ENCODE measurements around the gene KREMEN2. TPM values are rescaled to one million over a fixed set of nuclear protein-coding genes. Genes with fewer than 3 reads are reported as not detected.

The KREMEN2 gene
- polyA plus RNA-seq, 1 donor from 2014 or later: 1.5 TPM

GRCh38 chr16:2952679-2953078 lies 11.4 kb upstream of the KREMEN2 start:
- H3K27ac Mint-ChIP-seq: no peak overlapping the region

GRCh38 chr16:2953706-2954627 lies 10.1 kb upstream of the KREMEN2 start:
- H3K27ac Mint-ChIP-seq: peak overlapping the region; percentile 32 to 76 (median 74)
- H3K4me1 Mint-ChIP-seq: peaks cover 2 to 12% (median 4%) of the 10 kb centered on the region in 3 donors
- H3K36me3 Mint-ChIP-seq: no peaks in the 10 kb centered on the region
- peaks cover 31% of the 10 kb centered on the region for H3K27me3 Mint-ChIP-seq
- peak overlapping the region in 1 of 4 donors; percentile 9 for H3K4me3 Mint-ChIP-seq
- H3K9me3 Mint-ChIP-seq: no peaks in the 10 kb centered on the region

More at GRCh38 chr16:2952679-2953078, 11.4 kb upstream of the KREMEN2 start:
- Mint-ChIP-seq H3K9me3 (no peaks in the 10 kb centered on the region), H3K27me3 (peaks cover 27% of the 10 kb centered on the region), H3K4me3 (no peak overlapping the region), H3K36me3 (no peaks in the 10 kb centered on the region), H3K4me1 (peaks cover 2 to 12% (median 4%) of the 10 kb centered on the region in 3 donors)

- H3K4me3 Mint-ChIP-seq: no peak overlapping the region
- H3K27me3 Mint-ChIP-seq: peaks cover 35% of the 10 kb centered on the region
- peaks cover 2 to 12% (median 4%) of the 10 kb centered on the region in 3 donors for H3K4me1 Mint-ChIP-seq
- no peaks in the 10 kb centered on the region for H3K9me3 Mint-ChIP-seq
- no peaks in the 10 kb centered on the region for H3K36me3 Mint-ChIP-seq
- no peak overlapping the region for H3K27ac Mint-ChIP-seq
These were observed 9.3 kb upstream of the KREMEN2 start for GRCh38 chr16:2954656-2955381.

GRCh38 chr16:2955438-2955778 lies 8.7 kb upstream of the KREMEN2 start:
- no peak overlapping the region for H3K27ac Mint-ChIP-seq
- no peaks in the 10 kb centered on the region for H3K36me3 Mint-ChIP-seq
- peaks cover 35% of the 10 kb centered on the region for H3K27me3 Mint-ChIP-seq
- H3K4me3 Mint-ChIP-seq: no peak overlapping the region
- no peaks in the 10 kb centered on the region for H3K9me3 Mint-ChIP-seq
- H3K4me1 Mint-ChIP-seq: peaks cover 2 to 12% (median 4%) of the 10 kb centered on the region in 3 donors

GRCh38 chr16:2955779-2956578 lies 8.1 kb upstream of the KREMEN2 start:
- Mint-ChIP-seq H3K4me3 (no peak overlapping the region), H3K27me3 (peaks cover 38% of the 10 kb centered on the region), H3K36me3 (no peaks in the 10 kb centered on the region), H3K9me3 (no peaks in the 10 kb centered on the region), H3K27ac (no peak overlapping the region), H3K4me1 (peaks cover 2 to 12% (median 4%) of the 10 kb centered on the region in 3 donors)

- peaks cover 39% of the 10 kb centered on the region for H3K27me3 Mint-ChIP-seq
- H3K36me3 Mint-ChIP-seq: no peaks in the 10 kb centered on the region
- H3K27ac Mint-ChIP-seq: peak overlapping the region in 1 of 3 donors; percentile 48
- H3K4me1 Mint-ChIP-seq: peaks cover 2 to 12% (median 4%) of the 10 kb centered on the region in 3 donors
- H3K4me3 Mint-ChIP-seq: no peak overlapping the region
- no peaks in the 10 kb centered on the region for H3K9me3 Mint-ChIP-seq
These were observed 7.5 kb upstream of the KREMEN2 start for GRCh38 chr16:2956579-2956956.

GRCh38 chr16:2959206-2959605 lies 4.9 kb upstream of the KREMEN2 start:
- Mint-ChIP-seq H3K9me3 (no peaks in the 10 kb centered on the region), H3K27me3 (peaks cover 36% of the 10 kb centered on the region), H3K36me3 (no peaks in the 10 kb centered on the region), H3K4me3 (no peak overlapping the region), H3K27ac (peak overlapping the region in 1 of 3 donors; percentile 35), H3K4me1 (peaks cover 4 to 10% (median 6%) of the 10 kb centered on the region in 3 donors)

GRCh38 chr16:2960183-2961010 lies 3.7 kb upstream of the KREMEN2 start:
- Mint-ChIP-seq H3K27ac (no peak overlapping the region), H3K27me3 (peaks cover 38% of the 10 kb centered on the region), H3K36me3 (no peaks in the 10 kb centered on the region), H3K9me3 (no peaks in the 10 kb centered on the region), H3K4me3 (peak overlapping the region in 2 of 4 donors; percentile 3 to 17), H3K4me1 (peaks cover 8 to 11% (median 9%) of the 10 kb centered on the region in 3 donors)

GRCh38 chr16:2962334-2963073 lies 1.6 kb upstream of the KREMEN2 start:
- peak overlapping the region; percentile 25 to 81 (median 60) for H3K4me3 Mint-ChIP-seq
- no peak overlapping the region for H3K27ac Mint-ChIP-seq
- peaks cover 4 to 10% (median 10%) of the 10 kb centered on the region in 3 donors for H3K4me1 Mint-ChIP-seq
- peaks cover 27% of the 10 kb centered on the region for H3K27me3 Mint-ChIP-seq
- no peaks in the 10 kb centered on the region for H3K36me3 Mint-ChIP-seq
- H3K9me3 Mint-ChIP-seq: no peaks in the 10 kb centered on the region

- Mint-ChIP-seq H3K27ac (no peak overlapping the region), H3K4me1 (peaks cover 7 to 14% (median 12%) of the 10 kb centered on the region in 3 donors), H3K36me3 (no peaks in the 10 kb centered on the region), H3K27me3 (peaks cover 31% of the 10 kb centered on the region), H3K4me3 (peak overlapping the region; percentile 25 to 86 (median 76)), H3K9me3 (peaks cover 0 to 1% (median 0%) of the 10 kb centered on the region in 3 donors)
These were observed 877 bp upstream of the KREMEN2 start for GRCh38 chr16:2963074-2963722.

- no peaks in the 10 kb centered on the region for H3K36me3 Mint-ChIP-seq
- H3K27me3 Mint-ChIP-seq: peaks cover 28% of the 10 kb centered on the region
- peaks cover 0 to 2% (median 0%) of the 10 kb centered on the region in 3 donors for H3K9me3 Mint-ChIP-seq
- peak overlapping the region; percentile 71 to 93 (median 84) for H3K4me3 Mint-ChIP-seq
- peak overlapping the region in 1 of 3 donors; percentile 74 for H3K27ac Mint-ChIP-seq
- H3K4me1 Mint-ChIP-seq: peaks cover 15 to 18% (median 15%) of the 10 kb centered on the region in 3 donors
These were observed 631 bp downstream of the KREMEN2 start for GRCh38 chr16:2964475-2965336.
